NCI-H2107 treated with DMSO at 0.1 percent for 48 hours (cell line): Measurements from ENCODE around the gene SPACA5.
"Not testable (repeated sequence)": the region's sequence is repeated elsewhere in the genome, so short reads cannot be mapped to it uniquely, and the experiment has no call there.

Experiments
- DNase-seq: peaks from one replicate; lab custom pipeline; 2025; ENCODE audit not compliant: unreplicated experiment; lab: John Stamatoyannopoulos, UW

Gene SPACA5

GRCh38 chrX:48006688-48007087 lies at the start of gene SPACA5:
SPACA5 (plus strand) TSS chrX:48006988; CDS start chrX:48007803, 815 bp downstream.
- not testable (repeated sequence) for DNase-seq

- DNase-seq, result not testable (repeated sequence)
Observed at GRCh38 chrX:47958206-47958605, 48.6 kb upstream of the SPACA5 start.

GRCh38 chrX:47958761-47959342 lies 47.9 kb upstream of the SPACA5 start:
- no peak for DNase-seq

DNA sequence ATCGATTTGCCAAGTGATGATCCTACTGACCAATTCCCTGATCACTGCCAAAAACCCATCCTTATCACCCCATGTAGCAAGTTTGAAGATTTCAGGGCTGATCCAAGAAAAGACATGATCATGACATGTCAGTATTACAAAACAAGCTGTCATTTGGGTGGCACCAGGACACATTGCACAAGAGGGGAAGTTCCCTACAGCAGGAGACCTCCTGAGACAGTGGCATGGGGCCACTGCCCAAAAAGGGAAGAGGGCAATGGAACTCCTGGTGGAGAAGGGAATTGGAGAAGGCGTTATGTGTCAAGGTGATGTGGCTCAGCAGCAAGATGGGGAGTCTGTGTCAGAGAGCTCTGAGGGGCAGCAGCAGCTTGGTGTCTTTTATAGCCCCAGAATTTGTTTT lies 46.4 kb upstream of the SPACA5 start:
- DNase-seq, result no peak

DNA sequence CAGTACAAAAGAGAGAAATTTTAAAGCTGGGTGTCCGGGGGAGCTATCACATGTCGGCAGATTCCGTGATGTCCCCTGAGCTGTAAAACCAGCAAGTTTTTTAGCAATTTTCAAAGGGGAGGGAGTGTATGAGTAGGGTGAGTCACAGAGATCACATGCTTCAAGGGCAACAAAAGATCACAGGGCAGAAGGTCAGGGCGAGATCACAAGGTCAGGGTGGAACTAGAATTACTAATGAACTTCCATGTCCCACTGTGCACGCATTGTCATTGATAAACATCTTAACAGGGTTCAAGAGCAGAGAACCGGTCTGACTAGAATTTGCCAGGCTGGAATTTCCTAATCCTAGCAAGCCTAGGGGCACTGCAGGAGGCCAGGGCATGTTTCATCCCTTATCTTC lies 45.0 kb upstream of the SPACA5 start:
- not testable (repeated sequence) for DNase-seq

DNA sequence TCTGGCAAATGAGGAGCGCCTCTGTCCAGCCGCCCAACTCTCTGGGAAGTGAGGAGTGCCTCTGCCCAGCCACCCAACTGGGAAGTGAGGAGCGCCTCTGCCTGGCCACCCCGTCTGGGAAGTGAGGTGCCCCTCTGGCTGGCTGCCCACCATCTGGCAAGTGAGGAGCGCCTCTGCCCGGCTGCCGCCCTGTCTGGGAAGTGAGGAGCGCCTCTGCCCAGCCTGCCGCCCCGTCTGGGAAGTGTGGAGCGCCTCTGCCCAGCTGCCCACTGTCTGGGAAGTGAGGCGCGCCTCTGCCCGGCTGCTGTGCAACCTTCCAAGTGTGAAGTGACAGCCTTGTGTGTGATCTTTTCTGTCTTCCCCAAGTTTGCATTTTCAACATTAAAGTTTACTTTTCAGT lies 41.3 kb upstream of the SPACA5 start:
- DNase-seq, result not testable (repeated sequence)

DNA sequence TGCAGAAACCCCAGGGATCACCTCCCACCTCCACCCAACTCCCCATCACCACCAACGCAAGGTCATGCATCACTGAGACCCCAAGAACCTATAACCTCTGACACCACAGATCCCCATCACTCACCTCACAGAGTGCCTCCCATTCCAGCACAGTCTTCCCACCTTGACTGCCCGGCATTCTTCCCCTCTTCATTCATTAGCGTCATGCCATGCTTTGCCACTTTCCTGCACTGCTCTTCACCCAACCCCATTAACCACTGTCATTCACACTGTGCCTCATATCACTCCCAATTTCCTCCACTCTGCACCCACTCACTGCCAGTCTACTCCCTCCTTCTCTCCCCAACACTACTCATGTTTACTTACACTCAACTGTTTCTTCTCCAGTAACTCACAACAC lies 33.6 kb upstream of the SPACA5 start:
- no peak for DNase-seq

- DNase-seq, result no peak
Observed at GRCh38 chrX:47976254-47977151, 30.3 kb upstream of the SPACA5 start.

DNA sequence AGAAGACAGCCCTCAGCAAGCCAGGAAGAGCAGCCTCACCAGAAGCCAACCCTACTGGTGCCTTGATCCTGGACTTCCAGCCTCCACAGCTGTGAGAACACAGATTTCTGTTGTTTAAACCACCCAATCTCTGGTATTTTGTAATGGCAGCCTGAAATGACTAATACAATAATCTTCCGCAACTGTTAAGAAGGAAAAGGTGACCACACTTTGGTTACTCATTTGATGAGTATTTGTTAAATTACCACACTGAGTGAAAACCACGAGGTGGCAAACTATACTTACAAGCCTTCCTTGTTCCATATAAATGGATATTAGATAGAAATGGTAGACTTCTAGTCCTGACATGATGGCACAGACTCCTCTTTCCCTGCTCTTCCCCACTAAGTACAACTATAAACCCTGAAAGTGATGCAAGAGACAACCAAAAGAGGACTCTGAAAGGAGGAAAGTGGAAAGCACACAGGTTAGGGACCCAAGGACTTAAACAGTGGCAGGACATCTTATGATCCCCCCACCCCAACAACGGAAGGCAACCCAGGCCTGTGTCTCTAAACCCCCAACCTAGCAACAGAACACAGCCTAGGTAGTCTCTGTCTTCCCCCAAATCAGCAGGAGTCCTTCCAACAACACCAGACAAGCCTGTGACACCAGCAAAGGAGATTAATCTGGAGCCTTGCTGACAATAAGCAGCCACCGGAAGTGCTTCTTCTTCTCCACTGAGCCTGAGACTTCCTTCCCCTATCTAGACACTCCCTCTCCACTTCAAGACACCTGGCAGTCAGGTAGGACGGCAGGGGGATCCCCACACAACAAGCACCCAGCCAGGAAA lies 15.3 kb upstream of the SPACA5 start:
- DNase-seq, result no peak

DNA sequence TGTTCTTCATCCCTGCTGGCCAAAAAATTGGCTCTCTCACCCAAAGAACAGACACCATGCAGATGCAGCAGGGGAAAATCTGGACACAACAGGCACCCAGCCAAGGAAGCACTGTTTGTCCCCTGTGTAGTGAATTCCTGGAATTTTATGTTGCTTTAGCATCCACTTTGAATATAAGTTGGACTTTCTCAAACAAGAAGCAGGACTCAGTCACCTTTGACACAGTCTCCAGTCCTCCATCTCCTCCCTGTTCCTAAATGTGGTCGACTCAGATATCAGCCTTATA lies 14.8 kb upstream of the SPACA5 start:
- DNase-seq, result no peak

GRCh38 chrX:47992669-47993068 lies 14.1 kb upstream of the SPACA5 start:
- DNase-seq, result no peak

DNA sequence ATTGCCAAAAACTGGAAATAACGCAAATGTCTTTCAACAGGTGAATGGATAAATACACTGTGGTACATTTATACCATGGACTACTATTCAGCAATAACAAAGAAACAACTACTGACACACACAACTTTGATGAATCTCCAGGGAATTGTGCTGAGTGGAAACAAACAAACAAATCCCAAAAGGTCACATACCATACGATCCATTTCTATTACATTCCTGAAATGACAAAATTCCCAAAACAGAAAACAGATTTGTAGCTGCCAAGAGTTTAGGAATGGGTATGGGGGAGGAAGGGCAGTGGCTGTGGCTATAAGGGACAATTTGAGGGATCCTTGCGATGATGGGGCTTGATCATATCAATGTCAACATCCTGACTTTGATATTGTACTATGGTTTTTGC lies 5.5 kb upstream of the SPACA5 start:
- DNase-seq, result no peak

GRCh38 chrX:48002319-48002718 lies 4.5 kb upstream of the SPACA5 start:
- no peak for DNase-seq

DNA sequence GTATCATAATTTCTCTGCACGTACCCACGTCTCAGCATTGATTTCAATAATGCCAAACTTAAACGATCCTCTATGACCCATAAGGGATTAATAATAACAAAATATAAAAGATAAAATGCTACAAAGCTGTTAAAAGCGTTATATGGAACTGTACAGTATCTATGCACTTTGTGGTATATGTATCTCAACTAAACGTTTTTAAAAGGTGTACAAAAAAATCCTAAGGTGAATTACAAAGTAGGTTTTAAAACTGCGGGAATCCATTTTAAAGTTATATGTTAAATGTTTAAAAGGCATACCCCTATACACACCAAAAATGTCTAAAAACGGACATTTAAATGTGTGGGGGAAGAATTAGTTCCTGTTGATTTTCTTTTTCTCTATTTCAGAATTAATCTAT lies 3.9 kb upstream of the SPACA5 start:
- no peak for DNase-seq

GRCh38 chrX:48003367-48003757 lies 3.4 kb upstream of the SPACA5 start:
- no peak for DNase-seq

DNA sequence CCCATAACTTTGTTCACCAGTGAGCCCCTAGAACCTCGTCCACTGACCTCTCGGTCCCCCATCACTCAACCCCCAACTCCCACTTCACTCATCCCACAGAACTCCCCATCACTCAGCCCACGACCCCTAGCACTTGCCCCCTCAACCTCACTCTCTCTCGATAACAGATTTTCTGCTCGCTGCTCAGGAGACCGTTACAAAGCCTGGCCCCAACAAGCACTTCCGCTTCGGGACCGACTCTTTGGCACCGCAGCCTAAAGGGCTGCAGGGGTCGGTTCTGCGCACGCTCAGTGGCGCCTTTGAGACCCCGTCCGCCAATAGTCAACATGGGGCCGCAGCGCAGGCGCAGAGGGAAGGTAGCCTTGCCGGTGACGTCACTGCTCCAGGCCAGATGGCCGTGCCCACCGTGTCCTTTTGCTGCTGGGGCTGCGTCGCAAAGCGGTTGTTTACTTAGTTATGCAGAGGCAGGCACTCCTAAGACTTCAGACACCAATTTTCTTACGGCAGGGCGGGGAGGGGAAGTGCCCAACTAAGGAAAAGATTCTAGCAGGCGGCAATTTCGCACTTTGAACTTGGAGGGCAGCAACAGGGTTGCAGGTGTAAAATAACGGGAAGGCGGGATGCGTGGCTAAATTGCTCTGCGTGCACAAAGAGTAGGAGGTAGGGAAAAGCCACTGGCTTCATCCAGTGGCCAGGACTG lies 2.9 kb upstream of the SPACA5 start, which contains the start of gene ZNF182:
Gene ZNF182, minus strand, starts transcription at position 232 of the 700 bp plus-strand sequence. CDS start 1,380 bp downstream, outside the sequence.
- peak; percentile 92 for DNase-seq

DNA sequence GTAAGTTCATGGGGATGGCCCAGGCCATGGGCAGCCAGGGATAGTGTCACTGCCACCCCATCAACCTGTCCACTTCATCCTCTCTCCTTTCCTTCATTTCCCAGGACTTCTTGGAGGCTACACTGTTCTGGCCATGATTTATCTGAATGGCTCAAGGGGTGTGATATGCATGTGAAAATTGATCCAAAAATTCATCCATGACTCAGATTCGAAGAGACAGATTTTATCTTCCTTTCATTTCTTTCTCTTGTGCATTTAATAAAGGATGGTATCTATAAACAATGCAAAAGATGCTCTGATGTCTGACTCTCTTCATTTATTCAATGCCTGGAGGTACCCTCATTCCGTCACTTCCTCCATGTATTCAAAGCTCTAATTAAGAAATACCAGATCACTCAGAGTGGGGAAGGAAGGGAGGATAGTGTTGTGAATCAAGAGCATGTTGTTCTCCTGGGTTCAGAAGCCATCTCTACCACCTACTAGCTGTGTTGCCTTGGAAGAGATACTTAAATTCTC lies 2.7 kb downstream of the SPACA5 start:
- DNase-seq, result not testable (repeated sequence)

- not testable (repeated sequence) for DNase-seq
Observed at GRCh38 chrX:48016583-48017310, 10.0 kb downstream of the SPACA5 start.

DNA sequence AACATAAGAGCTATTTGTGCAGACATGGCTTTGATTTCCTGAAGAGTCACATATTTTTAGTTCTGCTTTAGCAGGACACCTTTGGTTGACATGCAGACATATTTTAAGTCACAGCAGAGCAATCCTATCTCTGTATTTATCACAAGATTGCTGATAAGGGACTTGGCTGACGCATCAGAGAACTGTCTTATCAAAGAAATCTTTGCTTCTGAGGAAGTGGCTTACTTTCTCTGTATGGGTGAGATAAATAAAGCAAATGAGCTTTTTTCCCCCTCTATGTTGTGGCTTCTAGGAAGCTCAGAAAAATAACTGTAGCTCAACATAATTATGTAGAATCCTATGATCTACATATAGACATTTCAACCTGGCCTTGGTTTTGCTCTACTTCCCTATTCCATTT lies 13.1 kb downstream of the SPACA5 start:
- not testable (repeated sequence) for DNase-seq

DNA sequence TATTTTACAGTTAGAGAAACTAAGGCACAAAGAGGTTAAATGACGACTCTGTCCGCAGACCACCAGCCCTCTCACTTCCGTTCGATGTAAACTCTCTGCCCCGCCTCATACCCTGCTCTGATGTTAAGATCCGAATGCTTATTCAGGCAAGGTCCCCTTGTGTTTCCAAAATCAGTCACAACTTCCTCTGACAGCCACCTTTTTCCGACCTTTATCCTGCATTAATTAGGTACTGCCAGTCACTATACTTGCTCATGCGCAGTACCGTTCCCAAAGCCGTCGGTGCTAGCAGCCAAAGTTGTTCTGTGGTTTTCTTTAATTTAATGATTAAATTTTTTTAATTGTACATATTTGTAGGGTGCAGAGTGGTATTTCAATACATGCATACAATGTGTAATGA lies 13.7 kb downstream of the SPACA5 start:
- not testable (repeated sequence) for DNase-seq
